Measurements from ENCODE around the gene ST7.
A peak's percentile ranks its signal among the peaks of the same experiment; 100 is the strongest.
"Not testable (repeated sequence)": the region's sequence is repeated elsewhere in the genome, so short reads cannot be mapped to it uniquely, and the experiment has no call there.

The ST7 gene

GRCh38 chr7:116951366-116952292, 1.7 kb upstream of the ST7 start:
- no peak for DNase-seq (ENCODE audit: low read depth)

- no peak for DNase-seq (ENCODE audit: low read depth)
These were observed 498 bp upstream of the ST7 start for GRCh38 chr7:116952635-116953371.

DNA sequence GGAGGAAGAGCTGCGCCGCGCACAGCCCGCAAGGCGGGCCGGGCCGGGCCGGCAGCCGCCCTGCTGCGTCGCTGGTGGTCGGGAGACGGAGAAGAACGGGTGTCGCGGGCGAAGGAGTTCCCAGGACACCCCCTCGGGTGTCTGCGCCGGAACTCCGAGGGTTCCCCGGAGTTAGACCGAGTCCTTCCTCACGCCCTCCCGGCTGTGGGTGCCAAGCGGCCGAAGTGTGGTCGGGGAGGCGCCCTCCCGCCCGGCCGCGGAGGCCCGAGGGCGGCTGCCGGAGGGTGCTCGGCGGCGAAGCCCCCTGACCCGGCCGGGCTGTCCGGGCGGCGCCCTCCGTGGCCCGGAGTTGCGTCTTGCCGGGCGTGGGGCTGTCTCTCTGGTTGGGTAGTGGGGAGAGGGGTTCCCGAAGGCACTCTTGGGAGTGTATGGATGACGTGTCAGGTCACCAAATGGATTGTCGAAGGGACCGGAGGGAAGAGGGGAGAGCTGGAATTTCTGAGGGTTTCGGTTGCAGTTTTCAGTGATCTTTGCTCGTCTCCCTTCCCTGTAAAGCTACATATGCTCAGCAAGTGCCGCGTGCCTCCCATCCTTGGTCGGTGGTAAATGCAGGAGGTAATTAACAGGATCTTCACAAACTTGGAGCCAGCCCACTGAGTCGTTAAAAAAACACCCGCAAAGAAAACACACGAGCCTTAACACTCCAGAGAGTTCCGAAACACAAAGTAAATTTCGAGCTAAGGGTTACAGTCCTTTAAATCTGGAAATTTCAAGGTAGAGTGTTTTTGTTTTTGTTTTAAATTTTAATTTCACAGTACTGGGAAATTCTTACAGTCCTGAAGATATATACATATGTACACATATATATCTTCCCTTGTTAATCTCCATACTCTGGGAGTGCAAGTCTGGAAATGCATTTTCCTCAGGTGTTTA, 871 bp downstream of the ST7 start:
- DNase-seq (ENCODE audit: low read depth) = peak; percentile 73

DNA sequence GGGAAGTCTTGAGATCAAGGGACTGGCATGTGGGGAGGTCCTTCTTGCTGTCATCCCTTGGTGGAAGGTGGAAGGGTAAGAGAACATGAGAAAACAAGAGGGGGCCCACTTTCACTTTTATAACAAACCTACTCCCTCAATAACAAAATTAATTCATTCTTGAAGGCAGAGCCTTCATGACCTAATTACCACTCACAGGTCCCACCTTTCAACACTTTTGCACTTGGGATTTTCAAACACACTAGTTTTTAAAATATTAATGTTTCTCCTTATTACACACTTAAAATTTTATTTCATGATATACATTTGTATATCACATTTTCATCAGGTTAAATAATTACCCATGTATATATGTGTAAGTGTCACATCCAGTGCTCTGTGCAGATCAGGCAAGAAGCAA, 2.0 kb downstream of the ST7 start:
- DNase-seq (ENCODE audit: low read depth) = no peak

DNA sequence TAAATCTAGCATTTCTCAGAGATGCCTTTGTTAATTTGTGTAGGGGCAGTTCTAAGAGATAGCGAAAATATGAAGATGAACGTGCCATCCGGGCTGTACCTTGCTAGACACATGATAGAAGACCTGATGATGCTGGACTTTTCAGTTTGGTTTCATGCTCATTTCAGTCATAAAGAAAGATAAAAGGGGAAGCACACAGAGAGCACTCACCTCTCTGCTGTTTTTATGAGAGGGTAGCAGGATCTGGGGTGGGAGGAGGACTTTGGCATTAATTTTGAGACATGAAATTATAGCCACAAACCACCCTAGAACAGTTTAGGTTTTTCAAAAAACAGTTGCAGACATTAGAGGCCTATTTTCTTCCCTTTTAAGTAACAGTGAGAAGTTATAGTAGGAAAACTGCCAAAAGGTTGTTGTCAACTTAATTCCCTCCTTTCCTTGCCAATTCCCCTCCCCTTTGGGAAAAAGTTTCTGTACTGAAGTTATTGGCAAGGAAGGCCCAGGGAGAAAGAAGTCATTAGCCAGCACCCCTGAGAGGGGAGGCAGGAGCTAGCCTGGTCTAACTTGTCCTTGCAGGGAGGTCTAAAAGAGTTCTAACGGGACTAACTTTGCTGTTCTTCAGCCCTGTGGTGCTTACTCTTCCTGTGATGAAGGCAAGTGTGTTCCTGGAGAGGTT, 2.6 kb downstream of the ST7 start:
- peak; percentile 38 for DNase-seq (ENCODE audit: low read depth)

DNA sequence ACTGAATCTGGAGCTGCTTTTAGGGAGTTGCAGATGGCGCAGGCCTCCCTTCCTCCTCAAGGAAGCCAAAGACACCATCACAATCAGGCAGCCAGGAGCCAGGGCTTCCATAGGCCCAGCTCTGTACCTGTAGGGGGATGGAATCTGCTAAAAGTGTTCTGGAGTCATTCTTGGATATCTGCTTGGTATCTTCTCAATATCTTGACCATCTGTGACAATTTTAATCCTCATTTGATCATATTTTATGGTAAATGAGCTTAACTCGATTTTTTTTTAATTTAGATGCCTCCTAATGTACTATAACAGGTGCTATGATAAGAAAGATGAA, 3.1 kb downstream of the ST7 start:
- DNase-seq (ENCODE audit: low read depth) = no peak

- no peak for DNase-seq (ENCODE audit: low read depth)
These were observed 4.6 kb downstream of the ST7 start for GRCh38 chr7:116957874-116958273.

GRCh38 chr7:116961966-116962673, 8.8 kb downstream of the ST7 start:
- not testable (repeated sequence) for DNase-seq (ENCODE audit: low read depth)

DNA sequence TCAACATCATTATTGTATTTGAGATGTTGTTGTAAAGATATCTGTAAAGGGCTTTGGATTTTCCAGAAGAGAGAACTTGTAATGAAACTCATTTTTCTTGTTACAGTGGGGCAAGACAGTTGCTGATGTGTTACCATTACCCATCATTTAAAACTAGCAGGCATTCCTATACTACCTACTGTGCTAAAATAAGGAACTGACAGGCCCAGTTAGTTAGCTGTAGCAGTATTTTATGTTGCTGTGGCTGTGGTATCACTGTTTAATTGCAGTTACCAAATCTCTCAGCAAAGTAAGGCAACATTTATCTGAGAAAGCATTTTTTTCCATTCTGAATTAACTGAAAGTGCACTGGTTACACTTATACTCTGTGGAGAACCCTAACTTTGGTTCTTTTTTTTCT, 9.9 kb downstream of the ST7 start:
- DNase-seq (ENCODE audit: low read depth) = no peak

DNA sequence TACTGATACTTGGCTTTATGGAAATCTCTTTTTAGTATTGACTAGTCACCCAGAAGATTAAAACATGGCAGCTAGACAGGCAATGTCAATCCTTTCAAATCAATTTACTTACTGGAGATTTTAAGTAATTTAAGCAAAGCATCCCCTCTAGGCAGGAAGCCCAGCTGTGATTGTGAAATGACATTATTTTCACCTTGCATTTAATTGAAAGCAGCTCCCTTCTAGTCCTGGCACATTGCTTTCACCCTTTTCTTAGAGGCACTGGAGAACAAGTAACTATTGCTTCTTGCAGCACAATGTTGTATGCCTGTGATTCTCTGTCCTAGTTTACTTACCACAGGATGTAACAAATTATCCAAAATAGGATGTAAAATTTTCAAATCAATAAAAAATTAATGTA, 13.3 kb downstream of the ST7 start:
- no peak for DNase-seq (ENCODE audit: low read depth)

DNA sequence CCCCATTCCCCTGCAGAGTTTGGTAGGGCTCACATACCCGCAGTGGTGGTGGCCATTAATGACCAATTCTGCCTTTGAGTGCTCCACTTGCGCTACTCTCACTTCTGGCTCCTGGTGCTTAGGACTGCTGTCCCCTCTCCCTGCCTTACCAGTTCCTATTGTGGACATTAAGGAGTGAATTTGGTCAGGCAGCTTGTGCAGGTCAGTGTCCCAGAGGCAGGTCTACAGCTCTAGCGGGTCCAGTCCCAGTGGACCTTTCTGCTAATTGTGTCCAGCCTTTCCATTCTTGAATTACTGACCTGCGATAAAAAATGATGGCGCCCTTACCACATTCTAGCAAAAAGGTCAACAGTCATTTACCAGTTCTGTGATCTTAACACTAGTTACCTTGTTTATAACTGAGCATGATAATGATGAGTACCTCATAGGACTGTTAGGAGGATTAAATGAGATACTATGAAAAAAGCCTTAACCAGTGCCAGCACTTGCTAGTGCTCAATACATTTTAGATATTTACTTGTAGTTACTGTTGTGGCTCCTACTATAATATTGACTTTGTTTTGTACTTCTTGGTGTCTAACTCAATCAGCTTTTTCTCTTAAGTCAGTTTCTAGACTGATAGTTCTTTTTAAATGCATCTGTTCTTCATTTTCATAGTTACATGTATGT, 14.1 kb downstream of the ST7 start:
- DNase-seq (ENCODE audit: low read depth) = no peak

DNA sequence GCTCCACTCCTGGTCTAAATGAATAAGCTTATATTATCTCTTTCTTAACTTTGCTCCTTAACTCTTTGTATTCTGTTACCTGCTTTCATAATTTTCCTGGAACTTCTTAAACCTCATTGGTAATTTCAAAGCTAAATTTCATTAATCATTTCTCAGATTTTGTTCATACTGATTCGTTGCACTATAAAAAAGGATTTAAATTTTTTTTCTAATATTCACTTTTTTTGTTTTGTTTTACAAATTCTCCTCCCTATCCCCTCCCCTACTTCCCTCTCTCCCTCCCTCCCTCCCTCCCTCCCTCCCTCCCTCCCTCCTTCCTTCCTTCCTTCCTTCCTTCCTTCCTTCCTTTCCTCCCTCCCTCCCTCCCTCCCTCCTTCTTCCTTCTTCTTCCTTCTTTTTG, 14.7 kb downstream of the ST7 start:
- DNase-seq (ENCODE audit: low read depth) = no peak

GRCh38 chr7:116968631-116969030, 15.3 kb downstream of the ST7 start:
- DNase-seq (ENCODE audit: low read depth) = no peak

- DNase-seq (ENCODE audit: low read depth) = no peak
These were observed 16.1 kb downstream of the ST7 start for GRCh38 chr7:116969371-116969902.

DNA sequence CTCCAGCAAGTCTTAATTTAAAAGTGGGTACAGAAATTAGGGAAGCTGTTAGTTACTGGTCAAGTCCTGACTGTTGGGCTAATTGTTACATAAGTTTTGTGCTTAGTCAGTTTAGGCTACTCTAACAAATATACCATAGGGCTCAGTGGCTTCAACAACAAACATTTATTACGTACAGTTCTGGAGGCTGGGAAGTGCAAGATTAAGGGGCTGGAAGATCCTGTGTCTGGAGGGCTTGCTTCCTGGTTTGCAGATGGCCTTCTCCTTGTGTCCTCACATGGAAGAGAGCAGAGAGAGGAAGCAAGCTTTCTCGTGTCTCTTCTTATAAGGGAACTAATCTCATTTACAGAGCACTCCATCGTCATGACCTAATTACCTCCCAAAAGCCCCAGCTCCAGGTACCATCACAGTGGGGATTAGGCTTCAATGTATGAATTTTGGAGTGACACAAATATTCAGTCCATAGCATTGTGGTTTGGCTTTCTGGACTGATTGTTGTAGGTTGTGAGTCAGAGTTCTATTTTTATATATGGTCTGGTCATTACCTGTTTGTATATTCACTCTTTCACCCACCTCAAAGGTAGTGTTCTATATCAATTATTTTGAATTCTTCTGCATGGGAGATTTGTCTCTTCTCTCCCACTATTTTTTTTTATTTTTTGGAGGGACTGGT, 17.1 kb downstream of the ST7 start:
- DNase-seq (ENCODE audit: low read depth) = no peak

GRCh38 chr7:116971153-116971552, 17.9 kb downstream of the ST7 start:
- DNase-seq (ENCODE audit: low read depth) = not testable (repeated sequence)

- DNase-seq (ENCODE audit: low read depth) = no peak
These were observed 18.6 kb downstream of the ST7 start for GRCh38 chr7:116971869-116972268.

- DNase-seq (ENCODE audit: low read depth) = not testable (repeated sequence)
These were observed 21.7 kb downstream of the ST7 start for GRCh38 chr7:116975024-116975423.

DNA sequence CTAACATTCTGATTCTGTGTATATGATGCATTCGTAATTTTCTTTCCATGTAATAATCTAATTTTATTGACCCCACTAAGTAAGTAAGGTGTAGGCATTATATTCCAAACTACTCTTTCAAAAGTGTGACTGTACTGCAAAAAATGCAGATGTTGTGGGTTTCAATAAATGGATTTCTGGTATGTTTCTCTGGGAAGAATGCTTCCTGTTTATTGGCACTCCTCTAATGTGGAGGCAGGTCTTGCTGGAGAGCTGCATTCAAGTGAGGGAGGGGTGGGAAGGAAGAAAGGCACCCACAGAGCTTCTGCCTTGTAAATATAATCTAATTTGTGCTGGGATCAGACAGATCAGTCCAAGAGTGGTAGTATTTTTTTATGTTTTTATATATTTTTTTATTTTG, 23.9 kb downstream of the ST7 start:
- no peak for DNase-seq (ENCODE audit: low read depth)

DNA sequence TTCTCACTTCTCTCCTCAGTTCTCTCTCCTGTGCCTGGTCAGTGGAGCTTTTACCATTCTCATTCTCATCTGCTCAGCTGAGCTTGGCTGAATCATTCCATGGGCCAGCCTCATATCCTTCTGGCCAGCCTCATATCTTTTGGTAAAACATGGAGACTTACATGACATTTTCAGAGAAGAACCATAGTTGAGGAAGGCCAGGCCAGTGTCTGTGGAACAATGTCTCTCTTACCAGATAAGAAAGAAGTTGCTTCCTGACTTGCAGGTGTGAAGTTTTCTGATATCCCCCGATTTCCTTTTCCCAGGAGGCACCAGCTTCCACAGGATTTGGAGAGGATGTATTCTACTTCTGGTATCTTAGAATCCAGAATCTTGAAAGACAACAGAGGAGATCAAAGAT, 24.7 kb downstream of the ST7 start:
- DNase-seq (ENCODE audit: low read depth) = no peak
